PC-3 (cell line): ENCODE measurements around the gene OR2J3. TPM values are rescaled to one million over a fixed set of nuclear protein-coding genes. Genes with fewer than 3 reads are reported as not detected.

ENCODE experiments used
- ATAC-seq: fragments of 200-7000 bp; cut with Tn5 transposase; 2 replicates; pipeline ENCODE4 v1.9.1; 2020; ENCODE audit warnings: mild to moderate bottlenecking, moderate library complexity
- BruUV-seq: library from RNA; stranded (reverse); fragments of 400-500 nt; replicated peaks from 2 replicates; lab custom pipeline; 2021; lab: Mats Ljungman, UMichigan
- CTCF ChIA-PET: fragments of 300-600 bp; sonication (Branson Sonifier 250); formaldehyde crosslinking; loops from one replicate; lab custom pipeline; 2022; ENCODE audit warnings: antibody characterized with exemption; lab: Charles Lee
- POLR2A ChIA-PET: fragments of 300-600 bp; sonication (Branson Sonifier 250); formaldehyde crosslinking; loops from one replicate; lab custom pipeline; 2022; ENCODE audit warnings: antibody characterized with exemption; ENCODE audit not compliant: unreplicated experiment; lab: Charles Lee
- DNase-seq: peaks from one replicate; pipeline ENCODE4 v3.0.0-alpha.2; 2015
- H2AFZ ChIP-seq: fragments of 300-600 bp; sonication (generic); 2 replicates; pipeline ENCODE4 v1.6.0; 2016; ENCODE audit warnings: antibody characterized with exemption, low read length
- H3F3A ChIP-seq: fragments of 300-600 bp; sonication (generic); one replicate; pipeline ENCODE4 v1.6.0; 2017; ENCODE audit warnings: antibody characterized with exemption, low read length, control low read depth, mild to moderate bottlenecking; ENCODE audit not compliant: unreplicated experiment
- H3K27ac ChIP-seq: fragments of 300-600 bp; sonication (generic); 2 replicates; pipeline ENCODE4 v1.5.1; 2016; ENCODE audit warnings: mild to moderate bottlenecking, low read length
- H3K27me3 ChIP-seq: fragments of 300-600 bp; sonication (generic); 2 replicates; pipeline ENCODE4 v1.6.1; 2016; ENCODE audit warnings: low read length, mixed read lengths
- H3K36me3 ChIP-seq: fragments of 300-600 bp; sonication (generic); 2 replicates; pipeline ENCODE4 v1.6.1; 2016; ENCODE audit warnings: low read depth, mixed run types, low read length, mixed read lengths
- H3K4me1 ChIP-seq: fragments of 300-600 bp; sonication (generic); 2 replicates; pipeline ENCODE4 v1.5.1; 2016; ENCODE audit warnings: low read length; ENCODE audit not compliant: insufficient read depth
- H3K4me2 ChIP-seq: fragments of 300-600 bp; sonication (generic); 2 replicates; pipeline ENCODE4 v1.6.0; 2016; ENCODE audit warnings: low read length
- H3K4me3 ChIP-seq: fragments of 300-600 bp; sonication (generic); 2 replicates; pipeline ENCODE4 v1.5.1; 2016; ENCODE audit warnings: mild to moderate bottlenecking, low read length, mixed read lengths
- H3K79me2 ChIP-seq: fragments of 300-600 bp; sonication (generic); 2 replicates; pipeline ENCODE4 v1.6.1; 2017; ENCODE audit warnings: low read length, mixed read lengths
- H3K9ac ChIP-seq: fragments of 300-600 bp; sonication (generic); 2 replicates; pipeline ENCODE4 v1.6.0; 2016; ENCODE audit warnings: mild to moderate bottlenecking, low read length
- H3K9me2 ChIP-seq: fragments of 300-600 bp; sonication (generic); replicated peaks from 2 replicates; pipeline ENCODE4 v1.6.1; 2016; ENCODE audit warnings: mixed run types, low read length, mixed read lengths
- H3K9me3 ChIP-seq: fragments of 300-600 bp; sonication (generic); 2 replicates; pipeline ENCODE4 v1.6.1; 2016; ENCODE audit warnings: low read length, mixed read lengths
- H4K20me1 ChIP-seq: fragments of 300-600 bp; sonication (generic); 2 replicates; pipeline ENCODE4 v1.6.1; 2016; ENCODE audit warnings: low read length, mixed read lengths
- EZH2 ChIP-seq: fragments of 300-600 bp; sonication (generic); IDR thresholded peaks from one replicate; pipeline ENCODE4 v1.6.1; 2017; ENCODE audit warnings: antibody characterized with exemption, mild to moderate bottlenecking, low read length; ENCODE audit not compliant: unreplicated experiment
- EZH2phosphoT487 ChIP-seq: fragments of 300-600 bp; sonication (generic); IDR thresholded peaks from 2 replicates; pipeline ENCODE4 v1.6.1; 2018; ENCODE audit warnings: mild to moderate bottlenecking, antibody characterized with exemption, low read length, borderline replicate concordance
- intact Hi-C: fragments of 100-400 bp; cut with micrococcal nuclease; formaldehyde crosslinking; loops from 2 replicates; pipeline ENCODE4 v1.9.0; 2023
- total RNA-seq: library from RNA; depleted of rRNA; stranded (reverse); fragments of >200 nt; gene quantifications from 2 replicates; pipeline ENCODE4 v1.2.3, GENCODE V29; 2014
- TF ChIP-seq, protein P1 (sequence below): fragments of 300-600 bp; sonication (generic); conservative IDR thresholded peaks from 2 replicates; pipeline ENCODE4 v1.5.1; 2017; ENCODE audit warnings: antibody characterized with exemption, low read depth, mild to moderate bottlenecking, low read length

The OR2J3 gene
- total RNA-seq, 1 experiment from 2014 or later, result not detected

DNA sequence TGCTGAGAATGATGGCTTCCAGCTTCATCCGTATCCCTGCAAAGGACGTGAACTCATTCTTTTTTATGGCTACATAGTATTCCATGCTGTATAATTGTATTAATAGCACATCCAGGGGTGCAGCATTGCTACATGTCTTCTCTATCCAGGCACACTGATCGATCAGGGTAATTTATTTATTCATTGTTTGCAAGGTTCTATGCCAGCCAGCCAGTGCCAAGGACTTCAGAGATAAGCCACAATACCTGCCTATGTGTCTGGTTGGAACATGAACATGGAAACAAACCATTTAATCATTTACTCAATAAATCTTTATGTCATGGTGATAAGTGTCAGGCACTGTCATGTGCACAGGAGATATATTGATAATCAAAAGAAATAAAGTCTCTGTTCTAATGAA, 14.9 kb upstream of the OR2J3 start:
- H3K27me3 ChIP-seq, result peaks cover 4% of the 10 kb centered on the region; the same call in 1 of the 2 replicates
- H3K4me1 ChIP-seq, result no peaks in the 10 kb centered on the region
- no peaks in the 10 kb centered on the region for H3K9me2 ChIP-seq
- no peak for DNase-seq
- no peak overlapping the region for H3K4me3 ChIP-seq
- no peaks in the 10 kb centered on the region for H3K36me3 ChIP-seq
- H3K27ac ChIP-seq, result no peak overlapping the region
- H4K20me1 ChIP-seq, result no peaks in the 10 kb centered on the region
- BruUV-seq, result no TSS peak
- no peaks in the 10 kb centered on the region for H3F3A ChIP-seq
- intact Hi-C loops, result no loop called here
- no peaks in the 10 kb centered on the region for H3K9me3 ChIP-seq
- TF ChIP-seq EZH2 (no peak), EZH2phosphoT487 (no peak)
- TF ChIP-seq, protein P1, sequence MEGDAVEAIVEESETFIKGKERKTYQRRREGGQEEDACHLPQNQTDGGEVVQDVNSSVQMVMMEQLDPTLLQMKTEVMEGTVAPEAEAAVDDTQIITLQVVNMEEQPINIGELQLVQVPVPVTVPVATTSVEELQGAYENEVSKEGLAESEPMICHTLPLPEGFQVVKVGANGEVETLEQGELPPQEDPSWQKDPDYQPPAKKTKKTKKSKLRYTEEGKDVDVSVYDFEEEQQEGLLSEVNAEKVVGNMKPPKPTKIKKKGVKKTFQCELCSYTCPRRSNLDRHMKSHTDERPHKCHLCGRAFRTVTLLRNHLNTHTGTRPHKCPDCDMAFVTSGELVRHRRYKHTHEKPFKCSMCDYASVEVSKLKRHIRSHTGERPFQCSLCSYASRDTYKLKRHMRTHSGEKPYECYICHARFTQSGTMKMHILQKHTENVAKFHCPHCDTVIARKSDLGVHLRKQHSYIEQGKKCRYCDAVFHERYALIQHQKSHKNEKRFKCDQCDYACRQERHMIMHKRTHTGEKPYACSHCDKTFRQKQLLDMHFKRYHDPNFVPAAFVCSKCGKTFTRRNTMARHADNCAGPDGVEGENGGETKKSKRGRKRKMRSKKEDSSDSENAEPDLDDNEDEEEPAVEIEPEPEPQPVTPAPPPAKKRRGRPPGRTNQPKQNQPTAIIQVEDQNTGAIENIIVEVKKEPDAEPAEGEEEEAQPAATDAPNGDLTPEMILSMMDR, result no peak
- no peak overlapping the region for H3K4me2 ChIP-seq
- POLR2A ChIA-PET, result no interaction called here
- no peaks in the 10 kb centered on the region for H3K79me2 ChIP-seq
- CTCF ChIA-PET, result no interaction called here
- no peak overlapping the region for H3K9ac ChIP-seq
- no peak for ATAC-seq
- no peak overlapping the region for H2AFZ ChIP-seq

DNA sequence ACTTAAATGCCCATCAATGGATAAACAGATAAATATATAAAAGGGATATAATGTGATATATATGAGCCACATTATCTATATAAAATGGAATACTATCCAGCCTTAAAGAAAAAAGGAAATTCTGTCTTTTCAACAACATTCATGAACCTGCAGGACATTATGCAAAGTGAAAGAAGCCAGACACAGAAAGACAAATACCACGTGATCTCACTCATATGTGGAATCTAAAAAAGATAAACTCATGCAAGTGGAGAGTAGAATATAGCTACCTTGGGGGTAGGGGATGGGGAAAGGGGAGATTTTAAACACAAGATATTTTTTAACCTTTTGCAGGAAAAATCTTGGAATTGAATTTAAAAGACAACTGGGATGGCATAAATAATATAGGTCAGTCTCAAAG, 10.1 kb upstream of the OR2J3 start:
- DNase-seq, result no peak
- CTCF ChIA-PET, result no interaction called here
- no peaks in the 10 kb centered on the region for H3F3A ChIP-seq
- H3K9me2 ChIP-seq, result no peaks in the 10 kb centered on the region
- intact Hi-C loops, result no loop called here
- no peak overlapping the region for H2AFZ ChIP-seq
- H3K9ac ChIP-seq, result no peak overlapping the region
- BruUV-seq, result no TSS peak
- POLR2A ChIA-PET, result no interaction called here
- no peaks in the 10 kb centered on the region for H4K20me1 ChIP-seq
- no peak for TF ChIP-seq EZH2phosphoT487
- TF ChIP-seq EZH2, result no peak
- TF ChIP-seq, protein P1, result no peak
- H3K4me1 ChIP-seq, result no peaks in the 10 kb centered on the region
- H3K79me2 ChIP-seq, result no peaks in the 10 kb centered on the region
- no peak overlapping the region for H3K4me3 ChIP-seq
- no peak overlapping the region for H3K4me2 ChIP-seq
- no peaks in the 10 kb centered on the region for H3K9me3 ChIP-seq
- ATAC-seq, result no peak
- no peak overlapping the region for H3K27ac ChIP-seq
- H3K36me3 ChIP-seq, result no peaks in the 10 kb centered on the region
- peaks cover 20% of the 10 kb centered on the region; the same call in 1 of the 2 replicates for H3K27me3 ChIP-seq

DNA sequence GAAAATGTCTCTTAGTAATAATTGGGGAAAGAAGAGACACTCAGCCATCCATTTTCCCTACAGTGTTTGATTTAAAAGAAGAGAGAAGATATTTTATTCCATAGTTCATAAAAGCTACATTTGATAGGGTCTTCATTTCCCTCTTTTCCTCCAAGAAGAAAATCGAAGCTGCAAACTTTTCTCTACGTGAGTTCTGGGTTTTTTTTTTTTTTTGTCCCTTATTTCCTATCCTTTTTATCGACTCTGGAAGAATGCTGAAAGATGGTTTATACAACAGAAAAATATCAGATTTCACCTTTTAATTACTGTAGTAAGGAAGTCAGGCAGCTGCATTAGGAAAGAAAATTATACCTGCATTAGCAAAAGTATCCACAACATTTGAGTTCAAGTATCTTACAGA, 8.7 kb upstream of the OR2J3 start, which contains the start of gene OR2J1:
TSS of gene OR2J1 (plus strand) at position 301 of the 400 bp plus-strand sequence. CDS start 1,453 bp downstream, outside the sequence.
- Histone ChIP-seq H3K36me3 (no peaks in the 10 kb centered on the region), H4K20me1 (no peaks in the 10 kb centered on the region), H3K4me2 (no peak within 1 kb of the TSS), H3K4me3 (no peak within 1 kb of the TSS), H3K27ac (no peak within 1 kb of the TSS), H3K9me3 (no peaks in the 10 kb centered on the region), H3K4me1 (no peaks in the 10 kb centered on the region), H3K79me2 (no peaks in the 10 kb centered on the region), H3K27me3 (peaks cover 25% of the 10 kb centered on the region; the same call in 1 of the 2 replicates), H3K9ac (no peak within 1 kb of the TSS), H3K9me2 (no peaks in the 10 kb centered on the region), H3F3A (no peaks in the 10 kb centered on the region), H2AFZ (no peak within 1 kb of the TSS)
- intact Hi-C loops, result no loop called here
- ATAC-seq, result no peak
- TF ChIP-seq EZH2 (no peak), EZH2phosphoT487 (no peak)
- TF ChIP-seq, protein P1, result no peak
- no peak for DNase-seq
- no TSS peak for BruUV-seq
- POLR2A ChIA-PET, result no interaction called here
- CTCF ChIA-PET, result no interaction called here
